ENCODE data around the gene PLA2G4B.

GRCh38 chr15:41857316-41857715 is 18.7 kb downstream of the PLA2G4B start:
- TF ChIP-seq CTCF (IDR thresholded peaks at IDR 0.05) (no peak), EZH2 (IDR thresholded peaks at IDR 0.05; ENCODE audit: borderline replicate concordance, insufficient read depth, low read depth, low read length, poor library complexity, severe bottlenecking) (no peak)
